Small intestine (tissue), 7 donors: ENCODE data around the gene SLC1A3. TPM values are rescaled to one million over a fixed set of nuclear protein-coding genes. Genes with fewer than 3 reads are reported as not detected.
A peak's percentile ranks its signal among the peaks of the same experiment; 100 is the strongest.

ENCODE experiments used
- DNase-seq, 2 donors: peaks; one replicate each; pipeline versions ENCODE4 v3.0.0 to v3.0.0-alpha.2; 2013
- FAIRE-seq: peaks from 2 replicates; lab custom pipeline; 2012; peaks lifted over from hg19 to GRCh38; lab: Jason Lieb, UNC
- H3K27ac ChIP-seq, 3 donors: one replicate each; pipeline ENCODE4 v1.5.1; 2013; ENCODE audit warnings: low read length in 2 of 3, mild to moderate bottlenecking in 2 of 3, control low read depth in 1 of 3, inconsistent platforms in 1 of 3, low read depth in 1 of 3, moderate library complexity in 1 of 3
- H3K27me3 ChIP-seq, 3 donors: one replicate each; pipeline ENCODE4 v1.6.1; 2013; ENCODE audit warnings: low read length in 3 of 3, inconsistent platforms in 1 of 3; ENCODE audit not compliant: control insufficient read depth in 3 of 3, insufficient read depth in 3 of 3
- H3K36me3 ChIP-seq, 3 donors: one replicate each; pipeline ENCODE4 v1.6.1; 2013; ENCODE audit warnings: low read length in 3 of 3, inconsistent platforms in 1 of 3, low read depth in 1 of 3, mild to moderate bottlenecking in 1 of 3, moderate library complexity in 1 of 3; ENCODE audit not compliant: control insufficient read depth in 3 of 3, insufficient read depth in 2 of 3
- H3K4me1 ChIP-seq, 3 donors: one replicate each; pipeline ENCODE4 v1.6.1; 2013; ENCODE audit warnings: low read length in 2 of 3, inconsistent platforms in 1 of 3, low read depth in 1 of 3, mild to moderate bottlenecking in 1 of 3, moderate library complexity in 1 of 3; ENCODE audit not compliant: control insufficient read depth in 3 of 3, insufficient read depth in 2 of 3
- H3K4me3 ChIP-seq, 3 donors: one replicate each; pipeline ENCODE4 v1.5.1; 2013; ENCODE audit warnings: low read length in 3 of 3, control low read depth in 1 of 3, inconsistent platforms in 1 of 3, low read depth in 1 of 3, mild to moderate bottlenecking in 1 of 3, moderate library complexity in 1 of 3
- H3K9me3 ChIP-seq, 2 donors: one replicate each; pipeline ENCODE4 v1.6.1; 2013; ENCODE audit warnings: low read depth in 1 of 2, low read length in 1 of 2; ENCODE audit not compliant: control insufficient read depth in 2 of 2, insufficient read depth in 1 of 2
- WGBS, 3 donors: extraction: QIAGEN DNeasy Blood & Tissue Kit; methylation state at CpG; one replicate each; pipeline ENCODE4 v1.1.7; 2013; 5-methylcytosine and 5-hydroxymethylcytosine counted together
- polyA plus RNA-seq, 4 donors: library from polyadenylated mRNA; stranded (reverse) in 3 of 4; unstranded in 1 of 4; fragments of 200-250 nt in 3 of 4; fragments of 120-200 nt in 1 of 4; gene quantifications; one replicate each; pipeline versions ENCODE4 v1.2.1 to v1.2.3, GENCODE V29; 2013
- donor health status: healthy with polysubstance abuse.
- donor health status: control.
- donor health status: control.
- donor health status: Bipolar disorder and iron deficiency.
- donor health status: healthy.

SLC1A3 gene
- polyA plus RNA-seq, 4 donors = 0.89 to 12.0 (median 3.1) TPM

- Histone ChIP-seq H3K27me3 (peaks cover 0 to 11% (median 2%) of the 10 kb centered on the region in 3 donors), H3K4me1 (peaks cover 0 to 5% (median 0%) of the 10 kb centered on the region in 3 donors), H3K9me3 (no peaks in the 10 kb centered on the region), H3K27ac (no peak overlapping the region), H3K4me3 (no peak overlapping the region), H3K36me3 (no peaks in the 10 kb centered on the region)
- FAIRE-seq (no peak), DNase-seq (peak; percentile 46 to 82)
- 23 to 34% (median 25%) methylated on average over 39 to 44 of the region's 44 CpGs for WGBS, 3 donors
These were observed 86.7 kb downstream of the SLC1A3 start for GRCh38 chr5:36692791-36693763.

- Histone ChIP-seq H3K9me3 (no peaks in the 10 kb centered on the region), H3K27ac (no peak overlapping the region), H3K27me3 (peaks cover 0 to 11% (median 0%) of the 10 kb centered on the region in 3 donors), H3K4me3 (no peak overlapping the region), H3K4me1 (peaks cover 0 to 5% (median 0%) of the 10 kb centered on the region in 3 donors), H3K36me3 (no peaks in the 10 kb centered on the region)
- 80 to 99% (median 87%) methylated on average over 5 of the region's 5 CpGs for WGBS, 3 donors
- DNase-seq (no peak), FAIRE-seq (no peak)
These were observed 87.9 kb downstream of the SLC1A3 start for GRCh38 chr5:36694351-36694750.

GRCh38 chr5:36696059-36696673 is 89.8 kb downstream of the SLC1A3 start:
- H3K9me3 ChIP-seq = no peaks in the 10 kb centered on the region
- peaks cover 0 to 13% (median 0%) of the 10 kb centered on the region in 3 donors for H3K27me3 ChIP-seq
- 22 to 35% (median 32%) methylated on average over 7 of the region's 7 CpGs for WGBS, 3 donors
- peaks cover 0 to 5% (median 0%) of the 10 kb centered on the region in 3 donors for H3K4me1 ChIP-seq
- H3K4me3 ChIP-seq = no peak overlapping the region
- no peak for FAIRE-seq
- H3K36me3 ChIP-seq = no peaks in the 10 kb centered on the region
- DNase-seq = peak; percentile 44 to 57
- H3K27ac ChIP-seq = no peak overlapping the region

- WGBS, 3 donors = 93 to 98% (median 96%) methylated on average over 2 of the region's 2 CpGs
- Histone ChIP-seq H3K27me3 (peaks cover 0 to 13% (median 0%) of the 10 kb centered on the region in 3 donors), H3K27ac (no peak overlapping the region), H3K36me3 (no peaks in the 10 kb centered on the region), H3K4me3 (no peak overlapping the region), H3K4me1 (peaks cover 0 to under 1% (median 0%) of the 10 kb centered on the region in 3 donors), H3K9me3 (peaks cover 0 to 3% of the 10 kb centered on the region in 2 donors)
- FAIRE-seq = no peak
- DNase-seq = no peak
These were observed 91.6 kb downstream of the SLC1A3 start for GRCh38 chr5:36698031-36698430.

GRCh38 chr5:36701085-36701698 is 94.8 kb downstream of the SLC1A3 start:
- Histone ChIP-seq H3K9me3 (peaks cover 0 to 3% of the 10 kb centered on the region in 2 donors), H3K4me3 (no peak overlapping the region), H3K27ac (no peak overlapping the region), H3K4me1 (no peaks in the 10 kb centered on the region), H3K27me3 (peaks cover 0 to 7% (median 0%) of the 10 kb centered on the region in 3 donors), H3K36me3 (no peaks in the 10 kb centered on the region)
- no peak for DNase-seq
- no peak for FAIRE-seq
- WGBS, 3 donors = 63 to 75% (median 65%) methylated on average over 4 of the region's 4 CpGs

GRCh38 chr5:36703245-36703860 is 96.9 kb downstream of the SLC1A3 start:
- peaks cover 0 to 7% (median 0%) of the 10 kb centered on the region in 3 donors for H3K27me3 ChIP-seq
- no peaks in the 10 kb centered on the region for H3K36me3 ChIP-seq
- 76 to 81% (median 80%) methylated on average over 5 of the region's 5 CpGs for WGBS, 3 donors
- FAIRE-seq (no peak), DNase-seq (no peak)
- no peak overlapping the region for H3K27ac ChIP-seq
- no peak overlapping the region for H3K4me3 ChIP-seq
- H3K4me1 ChIP-seq = no peaks in the 10 kb centered on the region
- H3K9me3 ChIP-seq = peaks cover 0 to 7% of the 10 kb centered on the region in 2 donors

- H3K4me3 ChIP-seq = no peak overlapping the region
- no peaks in the 10 kb centered on the region for H3K36me3 ChIP-seq
- peaks cover 0 to 7% (median 0%) of the 10 kb centered on the region in 3 donors for H3K27me3 ChIP-seq
- no peak overlapping the region for H3K27ac ChIP-seq
- 9 to 40% (median 38%) methylated on average over 1 of the region's 1 CpG for WGBS, 3 donors
- FAIRE-seq = no peak
- H3K9me3 ChIP-seq = peaks cover 0 to 7% of the 10 kb centered on the region in 2 donors
- H3K4me1 ChIP-seq = no peaks in the 10 kb centered on the region
- DNase-seq = no peak
These were observed 97.7 kb downstream of the SLC1A3 start for GRCh38 chr5:36704131-36704530.

GRCh38 chr5:36705055-36705454 is 98.6 kb downstream of the SLC1A3 start:
- H3K4me3 ChIP-seq = no peak overlapping the region
- DNase-seq = no peak
- H3K27ac ChIP-seq = no peak overlapping the region
- no peaks in the 10 kb centered on the region for H3K36me3 ChIP-seq
- H3K9me3 ChIP-seq = peaks cover 0 to 7% of the 10 kb centered on the region in 2 donors
- no peaks in the 10 kb centered on the region for H3K4me1 ChIP-seq
- 79 to 86% (median 85%) methylated on average over 3 of the region's 3 CpGs for WGBS, 3 donors
- H3K27me3 ChIP-seq = peaks cover 0 to 7% (median 0%) of the 10 kb centered on the region in 3 donors
- FAIRE-seq = no peak
